Measurements from ENCODE around the gene KISS1R.

Gene KISS1R

DNA sequence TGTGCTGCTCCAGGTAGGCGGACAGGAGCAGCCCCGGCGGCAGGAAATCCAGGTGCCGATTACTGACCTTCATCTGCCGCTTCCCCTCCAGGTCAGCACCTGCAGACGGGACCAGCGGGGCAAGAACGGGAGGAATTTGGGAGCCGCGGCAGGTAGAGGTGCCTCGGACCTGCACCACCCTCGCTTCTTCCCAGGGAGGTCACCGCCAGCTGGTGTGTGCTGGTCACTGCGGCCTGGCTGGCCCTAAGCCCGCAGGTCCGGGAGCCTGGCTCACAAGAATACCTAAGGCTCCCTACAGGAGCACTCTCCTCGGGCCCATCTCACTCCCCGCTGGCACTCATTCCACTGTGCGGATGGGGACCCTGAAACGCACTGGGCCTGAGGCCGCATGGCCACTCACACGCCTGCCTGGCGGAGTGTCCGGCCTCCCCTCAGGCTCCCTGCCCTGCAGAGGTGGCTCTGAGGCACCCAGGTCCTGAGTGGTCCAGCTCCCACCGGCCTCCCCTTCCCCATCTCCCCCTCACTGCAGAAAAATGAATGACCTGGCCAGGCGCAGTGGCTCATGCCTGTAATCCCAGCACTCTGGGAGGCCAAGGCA lies 19.6 kb upstream of the KISS1R start:
- peaks cover 50% of the 10 kb centered on the region for H3K36me3 ChIP-seq (replicated peaks; ENCODE audit: low read depth, low read length)

DNA sequence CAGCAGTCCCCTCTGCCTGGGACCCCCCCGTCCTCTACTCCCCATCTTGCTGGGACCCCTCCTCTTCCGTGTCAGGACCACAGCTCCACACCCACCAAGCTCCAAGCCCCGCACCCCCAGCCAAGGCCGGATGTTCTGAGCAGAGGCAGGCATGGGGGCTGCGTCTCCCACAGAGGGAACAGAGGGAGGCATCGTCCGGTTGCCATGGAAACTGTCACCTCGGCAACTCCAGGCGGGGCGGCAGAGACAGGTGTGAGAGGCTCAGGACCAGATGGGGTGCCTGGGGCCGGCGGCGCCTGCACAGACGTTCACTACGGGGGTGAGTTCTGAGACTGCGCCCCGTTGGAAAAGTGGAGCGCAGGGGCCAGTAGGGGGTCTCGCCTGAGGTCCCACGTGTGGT lies 18.5 kb upstream of the KISS1R start:
- no peaks in the 10 kb centered on the region for H3K9me3 ChIP-seq (ENCODE audit: insufficient read depth, low read length)
- H3K9ac ChIP-seq (ENCODE audit: low read length): no peak overlapping the region
- no peak overlapping the region for H3K4me3 ChIP-seq (ENCODE audit: low read length)
- no peak overlapping the region for H3K27ac ChIP-seq (ENCODE audit: low read length)
- H3K4me2 ChIP-seq (ENCODE audit: low read length): no peak overlapping the region
- peaks cover 22% of the 10 kb centered on the region for H3K79me2 ChIP-seq (ENCODE audit: low read length)
- no peak overlapping the region for H2AFZ ChIP-seq (ENCODE audit: low read depth, low read length)
- no peak for TF ChIP-seq EZH2phosphoT487 (IDR thresholded peaks at IDR 0.05; ENCODE audit: low read depth)
- TF ChIP-seq, protein P1, sequence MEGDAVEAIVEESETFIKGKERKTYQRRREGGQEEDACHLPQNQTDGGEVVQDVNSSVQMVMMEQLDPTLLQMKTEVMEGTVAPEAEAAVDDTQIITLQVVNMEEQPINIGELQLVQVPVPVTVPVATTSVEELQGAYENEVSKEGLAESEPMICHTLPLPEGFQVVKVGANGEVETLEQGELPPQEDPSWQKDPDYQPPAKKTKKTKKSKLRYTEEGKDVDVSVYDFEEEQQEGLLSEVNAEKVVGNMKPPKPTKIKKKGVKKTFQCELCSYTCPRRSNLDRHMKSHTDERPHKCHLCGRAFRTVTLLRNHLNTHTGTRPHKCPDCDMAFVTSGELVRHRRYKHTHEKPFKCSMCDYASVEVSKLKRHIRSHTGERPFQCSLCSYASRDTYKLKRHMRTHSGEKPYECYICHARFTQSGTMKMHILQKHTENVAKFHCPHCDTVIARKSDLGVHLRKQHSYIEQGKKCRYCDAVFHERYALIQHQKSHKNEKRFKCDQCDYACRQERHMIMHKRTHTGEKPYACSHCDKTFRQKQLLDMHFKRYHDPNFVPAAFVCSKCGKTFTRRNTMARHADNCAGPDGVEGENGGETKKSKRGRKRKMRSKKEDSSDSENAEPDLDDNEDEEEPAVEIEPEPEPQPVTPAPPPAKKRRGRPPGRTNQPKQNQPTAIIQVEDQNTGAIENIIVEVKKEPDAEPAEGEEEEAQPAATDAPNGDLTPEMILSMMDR (IDR thresholded peaks at IDR 0.05; ENCODE audit: low read depth, low read length): no peak
- peaks cover 49% of the 10 kb centered on the region for H4K20me1 ChIP-seq (ENCODE audit: insufficient read depth, low read length)
- no peaks in the 10 kb centered on the region for H3K27me3 ChIP-seq (ENCODE audit: low read depth, low read length)
- H3K4me1 ChIP-seq (ENCODE audit: low read length): no peaks in the 10 kb centered on the region
- peaks cover 50% of the 10 kb centered on the region for H3K36me3 ChIP-seq (replicated peaks; ENCODE audit: low read depth, low read length)

More for the DNA sequence above, 19.6 kb upstream of the KISS1R start:
- no peak for TF ChIP-seq EZH2phosphoT487 (IDR thresholded peaks at IDR 0.05; ENCODE audit: low read depth)
- TF ChIP-seq, protein P1 (IDR thresholded peaks at IDR 0.05; ENCODE audit: low read depth, low read length): no peak
- Histone ChIP-seq H3K4me1 (ENCODE audit: low read length) (no peaks in the 10 kb centered on the region), H3K4me2 (ENCODE audit: low read length) (no peak overlapping the region), H2AFZ (ENCODE audit: low read depth, low read length) (no peak overlapping the region), H3K79me2 (ENCODE audit: low read length) (peaks cover 11% of the 10 kb centered on the region), H3K27me3 (ENCODE audit: low read depth, low read length) (no peaks in the 10 kb centered on the region), H3K9me3 (ENCODE audit: insufficient read depth, low read length) (no peaks in the 10 kb centered on the region), H3K27ac (ENCODE audit: low read length) (no peak overlapping the region), H4K20me1 (ENCODE audit: insufficient read depth, low read length) (peaks cover 39% of the 10 kb centered on the region), H3K9ac (ENCODE audit: low read length) (no peak overlapping the region), H3K4me3 (ENCODE audit: low read length) (no peak overlapping the region)

GRCh38 chr19:899336-900042 lies 17.6 kb upstream of the KISS1R start:
- Histone ChIP-seq H3K36me3 (replicated peaks; ENCODE audit: low read depth, low read length) (peaks cover 52% of the 10 kb centered on the region), H3K79me2 (ENCODE audit: low read length) (peaks cover 31% of the 10 kb centered on the region), H3K9ac (ENCODE audit: low read length) (no peak overlapping the region), H3K4me2 (ENCODE audit: low read length) (no peak overlapping the region), H3K27me3 (ENCODE audit: low read depth, low read length) (no peaks in the 10 kb centered on the region), H2AFZ (ENCODE audit: low read depth, low read length) (no peak overlapping the region), H3K4me3 (ENCODE audit: low read length) (no peak overlapping the region), H3K4me1 (ENCODE audit: low read length) (no peaks in the 10 kb centered on the region), H4K20me1 (ENCODE audit: insufficient read depth, low read length) (peaks cover 56% of the 10 kb centered on the region), H3K9me3 (ENCODE audit: insufficient read depth, low read length) (no peaks in the 10 kb centered on the region), H3K27ac (ENCODE audit: low read length) (no peak overlapping the region)
- TF ChIP-seq, protein P1 (IDR thresholded peaks at IDR 0.05; ENCODE audit: low read depth, low read length): no peak
- no peak for TF ChIP-seq EZH2phosphoT487 (IDR thresholded peaks at IDR 0.05; ENCODE audit: low read depth)

- Histone ChIP-seq H3K4me2 (ENCODE audit: low read length) (no peak overlapping the region), H3K9ac (ENCODE audit: low read length) (no peak overlapping the region), H3K27ac (ENCODE audit: low read length) (no peak overlapping the region)
Measured at GRCh38 chr19:900043-900301, 17.2 kb upstream of the KISS1R start.

More at GRCh38 chr19:900043-900301, 17.2 kb upstream of the KISS1R start:
- no peak overlapping the region for H3K4me3 ChIP-seq (ENCODE audit: low read length)
- peaks cover 54% of the 10 kb centered on the region for H3K36me3 ChIP-seq (replicated peaks; ENCODE audit: low read depth, low read length)
- TF ChIP-seq, protein P1 (IDR thresholded peaks at IDR 0.05; ENCODE audit: low read depth, low read length): no peak
- no peak for TF ChIP-seq EZH2phosphoT487 (IDR thresholded peaks at IDR 0.05; ENCODE audit: low read depth)
- peaks cover 35% of the 10 kb centered on the region for H3K79me2 ChIP-seq (ENCODE audit: low read length)
- peaks cover 60% of the 10 kb centered on the region for H4K20me1 ChIP-seq (ENCODE audit: insufficient read depth, low read length)
- no peak overlapping the region for H2AFZ ChIP-seq (ENCODE audit: low read depth, low read length)
- H3K9me3 ChIP-seq (ENCODE audit: insufficient read depth, low read length): no peaks in the 10 kb centered on the region
- no peaks in the 10 kb centered on the region for H3K27me3 ChIP-seq (ENCODE audit: low read depth, low read length)
- H3K4me1 ChIP-seq (ENCODE audit: low read length): no peaks in the 10 kb centered on the region
